ENCODE results near the gene NOL4L. TPM values are rescaled to one million over a fixed set of nuclear protein-coding genes. Genes with fewer than 3 reads are reported as not detected.
"Not testable (repeated sequence)": the region's sequence is repeated elsewhere in the genome, so short reads cannot be mapped to it uniquely, and the experiment has no call there.

NOL4L gene
- total RNA-seq, 1 experiment from 2014 or later, result 1.3 TPM

- DNase-seq, result no peak
- Histone ChIP-seq H3K27me3 (peaks cover 3% of the 10 kb centered on the region; the same call in 1 of the 2 replicates), H3K36me3 (no peaks in the 10 kb centered on the region), H3K4me3 (no peak overlapping the region), H3K9me3 (no peaks in the 10 kb centered on the region)
These were observed 524 bp upstream of the NOL4L start for GRCh38 chr20:32585586-32586127.

- DNase-seq, result no peak
- Histone ChIP-seq H3K4me3 (peak overlapping the region; percentile 21; the same call in 1 of the 2 replicates), H3K9me3 (no peaks in the 10 kb centered on the region), H3K36me3 (no peaks in the 10 kb centered on the region), H3K27me3 (peaks cover 3% of the 10 kb centered on the region; the same call in 1 of the 2 replicates)
These were observed 1.5 kb downstream of the NOL4L start for GRCh38 chr20:32583581-32584070.

GRCh38 chr20:32582659-32583580, 2.2 kb downstream of the NOL4L start:
- peak; percentile 23 for DNase-seq
- Histone ChIP-seq H3K9me3 (no peaks in the 10 kb centered on the region), H3K4me3 (peak overlapping the region; percentile 21; the same call in 1 of the 2 replicates), H3K36me3 (no peaks in the 10 kb centered on the region), H3K27me3 (peaks cover 3% of the 10 kb centered on the region; the same call in 1 of the 2 replicates)

GRCh38 chr20:32581839-32582658, 3.1 kb downstream of the NOL4L start:
- no peak for DNase-seq
- no peaks in the 10 kb centered on the region for H3K36me3 ChIP-seq

GRCh38 chr20:32580970-32581838, 3.9 kb downstream of the NOL4L start:
- no peaks in the 10 kb centered on the region for H3K36me3 ChIP-seq
- no peak for DNase-seq

More at GRCh38 chr20:32581839-32582658, 3.1 kb downstream of the NOL4L start:
- Histone ChIP-seq H3K4me3 (no peak overlapping the region), H3K27me3 (peaks cover 3% of the 10 kb centered on the region; the same call in 1 of the 2 replicates), H3K9me3 (no peaks in the 10 kb centered on the region)

GRCh38 chr20:32580219-32580969, 4.7 kb downstream of the NOL4L start:
- Histone ChIP-seq H3K27me3 (no peaks in the 10 kb centered on the region), H3K4me3 (no peak overlapping the region), H3K36me3 (no peaks in the 10 kb centered on the region), H3K9me3 (no peaks in the 10 kb centered on the region)
- DNase-seq, result no peak

More at GRCh38 chr20:32580970-32581838, 3.9 kb downstream of the NOL4L start:
- Histone ChIP-seq H3K4me3 (no peak overlapping the region), H3K27me3 (peaks cover 3% of the 10 kb centered on the region; the same call in 1 of the 2 replicates), H3K9me3 (no peaks in the 10 kb centered on the region)

- H3K4me3 ChIP-seq, result no peak overlapping the region
- H3K36me3 ChIP-seq, result no peaks in the 10 kb centered on the region
- no peaks in the 10 kb centered on the region for H3K9me3 ChIP-seq
- no peaks in the 10 kb centered on the region for H3K27me3 ChIP-seq
- no peak for DNase-seq
These were observed 6.2 kb downstream of the NOL4L start for GRCh38 chr20:32578840-32579390.

GRCh38 chr20:32578062-32578461, 7.1 kb downstream of the NOL4L start:
- not testable (repeated sequence) for DNase-seq, H3K27me3 ChIP-seq, H3K36me3 ChIP-seq, H3K4me3 ChIP-seq, H3K9me3 ChIP-seq

- DNase-seq, result no peak
- Histone ChIP-seq H3K36me3 (no peaks in the 10 kb centered on the region), H3K27me3 (no peaks in the 10 kb centered on the region), H3K9me3 (no peaks in the 10 kb centered on the region), H3K4me3 (no peak overlapping the region)
These were observed 7.5 kb downstream of the NOL4L start for GRCh38 chr20:32577657-32578056.

- H3K9me3 ChIP-seq, result no peaks in the 10 kb centered on the region
- no peak overlapping the region for H3K4me3 ChIP-seq
- H3K27me3 ChIP-seq, result no peaks in the 10 kb centered on the region
- no peaks in the 10 kb centered on the region for H3K36me3 ChIP-seq
- DNase-seq, result no peak
These were observed 8.1 kb downstream of the NOL4L start for GRCh38 chr20:32577023-32577422.

- DNase-seq, result no peak
- Histone ChIP-seq H3K9me3 (no peaks in the 10 kb centered on the region), H3K27me3 (no peaks in the 10 kb centered on the region), H3K4me3 (no peak overlapping the region), H3K36me3 (no peaks in the 10 kb centered on the region)
These were observed 8.6 kb downstream of the NOL4L start for GRCh38 chr20:32576560-32576959.

- H3K36me3 ChIP-seq, result no peaks in the 10 kb centered on the region
- H3K9me3 ChIP-seq, result no peaks in the 10 kb centered on the region
- H3K4me3 ChIP-seq, result no peak overlapping the region
- H3K27me3 ChIP-seq, result no peaks in the 10 kb centered on the region
- no peak for DNase-seq
These were observed 9.3 kb downstream of the NOL4L start for GRCh38 chr20:32575805-32576204.

GRCh38 chr20:32575227-32575581, 9.9 kb downstream of the NOL4L start:
- Histone ChIP-seq H3K4me3 (no peak overlapping the region), H3K9me3 (no peaks in the 10 kb centered on the region), H3K27me3 (no peaks in the 10 kb centered on the region), H3K36me3 (no peaks in the 10 kb centered on the region)
- no peak for DNase-seq

- no peaks in the 10 kb centered on the region for H3K9me3 ChIP-seq
- H3K4me3 ChIP-seq, result no peak overlapping the region
- peak; percentile 65 for DNase-seq
- H3K36me3 ChIP-seq, result no peaks in the 10 kb centered on the region
- H3K27me3 ChIP-seq, result no peaks in the 10 kb centered on the region
These were observed 10.6 kb downstream of the NOL4L start for GRCh38 chr20:32574296-32575226.

Measured in MG63 (cell line).